ENCODE measurements around the gene ZNF71.
"Not testable (repeated sequence)": the region's sequence is repeated elsewhere in the genome, so short reads cannot be mapped to it uniquely, and the experiment has no call there.

The ZNF71 gene

DNA sequence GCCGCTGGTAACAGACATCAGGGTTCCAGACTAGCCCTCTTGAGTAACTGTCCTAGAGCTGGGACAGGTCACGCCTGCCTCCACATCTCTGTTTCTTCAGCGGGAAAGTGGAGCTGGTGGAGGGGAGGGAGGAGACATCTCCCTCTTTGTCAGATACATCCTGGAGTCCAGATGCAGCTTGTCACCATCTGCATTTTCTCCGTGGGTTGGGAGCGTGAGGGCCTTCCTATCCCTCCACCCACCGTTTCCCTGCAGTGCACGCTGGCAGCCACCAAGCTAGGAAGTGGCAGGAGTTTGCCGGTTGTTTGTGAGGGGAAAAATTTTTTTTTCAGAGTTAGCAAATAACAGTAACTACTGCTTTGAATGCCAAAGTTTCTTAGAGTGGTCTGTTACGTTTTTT is 27.9 kb downstream of the ZNF71 start:
- no peak for DNase-seq

DNA sequence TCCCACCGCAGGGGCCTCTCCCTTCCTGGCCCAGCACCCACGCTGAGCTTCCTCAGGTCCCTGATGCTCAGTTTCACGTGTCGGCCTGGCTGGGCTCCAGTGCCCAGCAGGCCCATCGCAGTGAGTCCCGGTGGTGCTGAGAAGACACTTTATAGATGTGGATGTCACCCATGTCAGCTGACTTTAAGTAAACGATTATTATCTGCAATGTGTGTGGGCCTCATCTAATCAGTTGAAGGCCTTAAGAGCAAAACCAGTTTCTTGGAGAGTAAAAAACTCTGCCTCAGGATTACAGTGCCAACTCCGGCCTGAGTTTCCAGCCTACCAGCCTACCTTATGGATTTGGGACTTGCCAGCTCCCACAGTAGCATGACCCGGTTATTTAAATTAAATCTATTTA is 30.6 kb downstream of the ZNF71 start:
- no peak for DNase-seq

DNA sequence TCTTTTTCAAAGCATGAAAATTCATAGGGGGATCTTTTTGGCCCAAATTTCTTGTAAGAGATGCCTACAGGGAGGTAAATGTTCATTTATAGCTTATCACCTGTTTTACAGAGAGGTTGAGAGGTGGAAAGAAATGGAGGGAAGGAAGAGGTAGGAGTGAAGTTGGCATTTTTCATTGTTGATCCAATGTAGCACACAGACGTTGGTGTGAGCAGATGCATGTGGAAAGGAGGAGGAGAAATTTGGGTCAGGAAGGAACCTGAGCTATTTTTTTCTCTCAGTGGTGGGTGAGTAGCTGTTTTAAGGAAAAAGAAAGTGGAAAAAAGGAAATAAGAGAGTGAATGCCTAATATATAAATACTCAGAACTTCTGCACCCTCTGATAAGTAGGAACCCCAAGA is 37.9 kb downstream of the ZNF71 start:
- no peak for DNase-seq

DNA sequence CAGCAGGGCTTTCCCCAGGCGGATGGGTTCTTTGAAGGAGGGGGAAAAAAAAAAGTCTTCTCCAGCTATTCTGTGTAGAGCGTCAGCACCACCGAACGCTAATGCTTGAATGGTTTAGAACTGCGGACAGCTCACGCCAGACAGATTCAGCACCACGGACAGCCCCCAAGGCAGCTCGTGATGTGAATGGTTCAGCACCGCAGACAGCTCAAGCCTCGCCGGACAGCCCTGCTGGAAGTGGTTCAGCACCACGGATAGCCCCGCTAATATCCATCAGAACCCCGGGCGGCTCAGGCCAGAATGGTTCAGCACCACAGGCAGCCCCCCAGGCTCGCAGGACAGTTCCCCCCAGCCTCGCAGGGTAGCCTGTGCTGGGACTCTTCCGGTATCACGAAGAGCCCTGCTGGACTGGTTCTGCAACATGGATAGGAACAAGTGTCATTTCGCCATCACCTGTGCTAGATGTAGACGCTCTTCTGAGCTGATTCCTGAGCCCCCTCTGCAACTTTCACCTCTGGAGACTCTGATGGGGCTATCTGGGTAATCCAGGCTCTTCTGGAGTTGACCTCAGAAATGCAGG is 43.0 kb downstream of the ZNF71 start:
- peak in 1 of 2 experiments; percentile 4 for DNase-seq

DNA sequence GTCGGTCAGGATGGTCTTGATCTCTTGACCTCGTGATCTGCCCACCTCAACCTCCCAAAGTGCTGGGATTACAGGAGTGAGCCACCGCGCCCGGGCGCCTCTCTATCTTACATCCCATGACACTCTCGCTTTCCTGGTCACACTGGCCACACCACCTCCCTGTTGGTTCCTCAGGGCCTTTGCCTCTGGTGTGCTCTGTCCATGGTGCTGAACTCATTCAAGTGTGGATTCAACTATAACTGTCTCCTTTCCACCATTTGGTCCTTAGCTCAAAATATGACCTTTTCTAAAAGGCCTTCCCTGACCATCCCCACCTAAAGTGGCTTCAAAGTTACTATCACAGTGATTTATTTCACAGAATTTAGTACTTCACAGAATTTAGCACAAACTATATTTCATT is 44.1 kb downstream of the ZNF71 start:
- no peak for DNase-seq

DNA sequence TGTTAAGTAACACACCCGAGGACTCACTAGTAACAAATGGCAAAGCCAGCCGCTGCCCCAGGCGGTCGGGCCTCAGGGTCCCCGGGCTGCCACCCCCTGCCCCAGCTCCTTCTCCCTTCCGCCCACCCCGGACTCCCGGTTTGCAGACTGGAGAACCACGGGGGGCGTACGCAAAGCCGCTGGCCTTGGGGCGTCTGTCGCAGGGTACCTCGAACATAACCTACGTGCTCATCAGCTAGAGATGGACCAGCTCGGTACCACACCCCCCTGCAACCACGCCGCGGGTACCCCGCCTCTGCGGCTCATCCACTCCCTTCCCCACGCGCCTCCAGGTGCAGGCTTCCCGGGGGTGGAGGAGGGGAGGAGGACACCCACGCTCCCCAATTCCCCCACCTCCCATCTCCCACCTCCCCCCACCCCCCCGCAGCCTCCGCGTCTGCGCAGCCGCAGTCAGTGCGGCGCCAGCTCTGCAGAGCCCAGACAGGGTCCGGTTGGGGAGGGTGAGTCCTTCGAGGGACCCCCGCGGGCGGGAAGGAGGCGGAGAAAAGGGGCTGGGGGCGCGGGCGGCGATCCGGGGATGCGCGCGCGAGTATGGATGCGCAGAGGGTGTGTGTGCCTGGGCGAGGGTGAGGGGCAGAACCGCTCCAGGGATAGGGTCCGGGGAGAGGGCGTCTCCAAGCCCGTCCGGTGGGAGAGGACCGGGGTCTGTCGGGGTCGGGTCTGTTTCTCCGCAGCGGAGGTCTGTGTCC is 47.8 kb downstream of the ZNF71 start, which contains the start of gene SMIM17:
TSS of gene SMIM17 (plus strand) at position 449 of the 749 bp plus-strand sequence. CDS start 2,509 bp downstream, outside the sequence.
- no peak for DNase-seq

DNA sequence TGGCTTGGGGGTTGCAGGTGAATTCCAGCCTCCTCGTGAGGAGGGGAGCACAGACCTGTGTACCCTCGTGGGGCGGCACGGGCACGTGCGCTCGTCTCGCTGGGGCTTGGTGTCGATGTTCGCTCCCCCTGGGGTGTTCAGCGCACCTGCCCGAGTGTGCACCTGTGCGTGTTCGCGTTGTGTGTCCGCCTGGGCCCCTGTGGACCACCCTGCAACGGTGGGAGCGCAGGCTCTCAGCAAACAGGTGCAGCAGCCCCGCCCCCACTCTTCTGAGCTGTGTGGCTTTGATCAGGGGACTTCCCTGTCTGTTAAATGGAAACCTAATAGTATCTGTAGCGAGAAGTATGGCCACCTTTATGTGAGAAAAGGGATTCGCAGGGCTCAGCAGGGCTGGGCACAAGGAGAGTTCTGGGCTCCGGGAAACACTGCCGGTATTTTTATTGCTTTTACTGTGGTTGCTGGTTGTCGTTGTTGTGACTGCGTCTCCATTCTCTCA is 48.4 kb downstream of the ZNF71 start:
- no peak for DNase-seq

DNA sequence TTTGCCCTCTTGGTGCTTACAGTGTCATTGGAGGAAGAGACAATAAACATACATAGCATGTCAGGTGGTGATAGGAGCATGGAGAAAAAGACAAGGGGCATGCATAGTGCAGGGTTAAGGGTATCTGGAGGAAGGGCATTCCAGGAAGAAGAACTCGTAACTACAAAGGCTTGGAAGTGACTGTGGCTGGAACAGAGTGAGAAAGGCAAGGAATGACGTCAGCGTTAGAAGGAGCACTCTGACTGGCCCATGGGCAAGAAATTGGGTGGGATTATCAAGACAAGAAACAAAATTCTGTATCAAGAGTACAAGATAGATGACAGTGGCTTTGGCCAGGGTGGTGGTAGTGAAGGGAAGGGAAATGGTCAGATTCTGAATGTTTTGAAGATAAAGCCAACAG is 59.0 kb downstream of the ZNF71 start:
- DNase-seq: no peak

DNA sequence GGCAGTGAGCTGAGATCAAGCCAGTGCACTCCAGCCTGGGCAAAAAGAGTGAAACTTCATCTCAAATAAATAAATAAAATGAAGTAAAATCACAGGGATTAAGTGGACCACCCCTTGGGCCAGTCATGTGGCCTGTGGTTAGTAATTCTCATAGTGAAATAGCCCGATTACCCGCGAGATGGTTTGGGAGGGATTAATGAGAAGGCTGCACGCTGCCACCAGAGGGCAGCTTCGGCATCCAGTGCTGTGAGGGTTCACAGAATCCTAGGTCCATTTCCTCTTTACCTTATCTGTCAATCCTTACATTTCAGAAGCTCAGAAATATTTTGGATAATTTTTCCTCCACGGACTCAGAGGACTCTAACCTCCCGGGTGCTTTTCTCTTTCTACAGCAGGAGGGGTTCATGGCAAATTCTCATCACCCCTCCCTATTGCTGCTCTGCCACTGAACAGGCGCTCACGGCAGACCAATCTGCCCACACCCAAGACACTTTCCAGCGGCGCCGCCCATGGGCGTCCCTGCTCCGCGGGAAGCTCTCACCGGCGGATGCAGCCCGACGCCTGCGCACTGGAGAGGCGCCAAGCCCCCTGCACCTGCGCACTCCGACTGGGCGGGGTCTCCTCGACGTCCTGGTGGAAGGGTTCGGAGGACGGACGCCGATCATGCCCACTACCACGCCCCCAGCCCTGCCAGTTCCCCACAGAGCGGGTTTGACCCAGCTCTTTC is 65.4 kb downstream of the ZNF71 start:
- no peak for DNase-seq

DNA sequence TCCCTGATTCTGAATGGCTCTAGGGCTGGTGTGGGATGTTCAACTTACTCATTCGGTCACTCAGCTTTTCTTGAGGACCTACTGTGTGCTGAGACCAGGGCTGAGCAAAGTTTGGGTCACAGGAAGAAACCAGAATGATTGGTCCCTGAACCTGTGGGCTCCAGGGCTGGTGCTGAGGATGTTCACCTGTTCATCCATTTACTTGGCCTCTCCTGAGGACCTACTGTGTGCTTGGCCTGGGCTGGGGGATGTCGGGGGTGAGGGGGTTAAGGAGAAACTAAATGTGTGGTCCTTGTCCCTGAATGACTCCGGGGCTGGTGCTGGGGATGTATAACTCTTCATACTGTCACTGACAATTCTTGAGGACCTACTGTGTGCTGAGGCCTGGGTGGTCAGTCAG is 66.1 kb downstream of the ZNF71 start:
- no peak for DNase-seq

DNA sequence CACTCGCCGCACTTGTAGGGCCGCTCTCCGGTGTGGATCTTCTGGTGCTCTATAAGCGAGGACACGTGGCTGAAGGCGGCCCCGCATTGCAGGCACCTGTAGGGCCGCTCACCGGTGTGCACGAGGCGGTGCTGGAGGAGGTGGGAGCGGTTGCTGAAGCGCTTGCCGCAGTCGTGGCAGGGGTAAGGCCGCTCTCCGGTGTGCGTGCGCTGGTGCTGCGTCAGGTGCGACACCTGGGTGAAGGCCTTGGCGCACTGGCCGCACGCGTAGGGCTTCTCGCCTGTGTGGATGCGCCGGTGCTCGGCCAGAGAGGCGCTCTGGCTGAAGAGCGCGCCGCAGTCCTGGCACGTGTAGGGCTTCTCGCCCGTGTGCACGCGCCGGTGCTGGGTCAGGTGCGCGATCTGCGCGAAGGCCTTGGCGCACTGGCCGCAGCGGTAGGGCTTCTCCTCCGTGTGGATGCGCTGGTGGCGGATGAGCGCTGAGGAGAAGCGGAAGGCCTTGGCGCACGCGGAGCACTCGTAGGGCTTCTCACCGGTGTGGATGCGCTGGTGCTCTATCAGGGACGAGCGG is 68.9 kb downstream of the ZNF71 start:
- DNase-seq: no peak

DNA sequence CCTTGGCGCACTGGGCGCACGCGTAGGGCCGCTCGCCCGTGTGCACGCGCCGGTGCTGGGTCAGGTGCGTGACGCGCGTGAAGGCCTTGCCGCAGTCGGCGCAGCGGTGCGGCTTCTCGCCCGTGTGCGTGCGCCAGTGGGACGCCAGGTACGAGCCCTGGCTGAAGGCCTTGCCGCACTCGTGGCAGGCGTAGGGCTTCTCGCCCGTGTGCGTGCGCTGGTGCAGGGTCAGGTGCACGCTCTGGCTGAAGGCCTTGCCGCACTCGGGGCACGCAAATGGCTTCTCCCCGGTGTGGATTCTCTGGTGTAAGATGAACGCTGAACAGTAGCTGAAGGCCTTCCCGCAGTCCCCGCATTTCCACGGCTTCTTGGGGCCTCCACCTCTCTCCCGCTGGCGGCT is 69.4 kb downstream of the ZNF71 start:
- no peak for DNase-seq

DNA sequence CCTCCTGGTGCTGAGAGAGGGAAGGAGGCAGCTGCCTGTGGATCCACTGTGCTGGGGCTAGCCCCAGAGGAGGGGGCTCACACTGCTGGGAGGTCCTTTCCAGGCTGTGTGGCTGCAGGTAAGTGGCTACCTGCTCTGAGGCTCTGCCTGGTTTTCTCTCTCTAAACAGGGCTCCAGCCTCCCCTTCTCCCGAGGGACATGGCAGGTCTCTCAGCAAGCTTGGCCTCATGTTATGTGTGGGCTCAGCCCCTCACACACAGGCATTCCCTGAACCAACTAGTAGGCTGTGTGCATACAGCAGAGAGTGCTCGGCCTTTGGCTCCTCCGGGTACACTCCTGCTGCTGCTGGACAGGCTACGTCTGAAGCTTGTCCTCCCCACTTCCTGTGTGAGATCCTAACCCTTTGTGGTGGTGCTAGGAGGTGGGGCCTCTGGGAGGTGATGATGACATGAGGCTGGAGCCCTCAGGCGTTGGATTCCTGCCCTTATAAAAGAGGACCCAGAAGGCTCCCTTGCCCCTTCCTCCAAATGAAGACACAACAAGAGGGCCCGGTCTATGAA is 72.3 kb downstream of the ZNF71 start:
- no peak for DNase-seq

DNA sequence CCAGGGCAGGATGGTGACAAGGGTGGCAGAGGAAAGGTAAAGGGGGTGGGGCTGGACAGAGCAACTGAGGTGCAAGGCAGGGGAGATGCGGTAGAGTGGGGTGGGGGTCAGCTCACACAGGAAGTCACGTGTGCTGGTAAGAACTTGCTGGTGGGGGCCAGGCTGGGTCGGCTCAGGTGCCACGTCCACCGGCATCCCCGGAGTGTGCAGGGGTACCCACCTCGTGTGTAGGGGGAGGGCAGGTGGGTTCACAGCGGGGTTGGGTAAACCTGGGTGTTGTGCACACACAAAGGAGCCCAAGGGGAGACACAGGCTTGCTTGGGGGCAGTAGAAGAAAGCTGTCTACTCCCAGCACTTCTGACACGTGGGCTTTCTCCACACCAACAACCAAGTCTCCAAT is 73.6 kb downstream of the ZNF71 start:
- no peak for DNase-seq

DNA sequence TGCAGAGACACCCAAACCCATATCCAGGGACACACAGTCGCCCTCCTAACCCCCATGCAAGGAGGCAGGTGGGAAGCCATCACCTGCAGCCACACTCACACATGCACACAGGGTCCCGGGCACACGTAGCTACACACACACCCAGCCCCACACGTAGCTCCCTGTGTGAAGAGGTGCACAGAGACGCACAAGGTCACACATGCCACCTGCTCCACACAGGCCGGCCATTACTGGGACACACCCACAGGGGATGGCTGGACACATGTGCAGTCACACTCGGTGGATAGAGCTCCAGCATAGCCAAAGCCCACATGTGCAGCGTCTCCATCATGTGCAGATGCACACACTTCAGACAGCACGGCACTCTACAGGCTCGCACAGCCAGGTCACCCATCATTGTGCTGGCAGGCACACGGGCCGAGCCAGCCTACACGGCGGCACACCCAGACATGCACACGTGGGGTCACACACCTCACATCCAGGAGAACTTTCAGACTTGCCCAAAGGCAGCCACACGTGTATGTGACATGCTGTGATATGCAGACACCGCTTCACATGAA is 75.4 kb downstream of the ZNF71 start:
- no peak for DNase-seq

DNA sequence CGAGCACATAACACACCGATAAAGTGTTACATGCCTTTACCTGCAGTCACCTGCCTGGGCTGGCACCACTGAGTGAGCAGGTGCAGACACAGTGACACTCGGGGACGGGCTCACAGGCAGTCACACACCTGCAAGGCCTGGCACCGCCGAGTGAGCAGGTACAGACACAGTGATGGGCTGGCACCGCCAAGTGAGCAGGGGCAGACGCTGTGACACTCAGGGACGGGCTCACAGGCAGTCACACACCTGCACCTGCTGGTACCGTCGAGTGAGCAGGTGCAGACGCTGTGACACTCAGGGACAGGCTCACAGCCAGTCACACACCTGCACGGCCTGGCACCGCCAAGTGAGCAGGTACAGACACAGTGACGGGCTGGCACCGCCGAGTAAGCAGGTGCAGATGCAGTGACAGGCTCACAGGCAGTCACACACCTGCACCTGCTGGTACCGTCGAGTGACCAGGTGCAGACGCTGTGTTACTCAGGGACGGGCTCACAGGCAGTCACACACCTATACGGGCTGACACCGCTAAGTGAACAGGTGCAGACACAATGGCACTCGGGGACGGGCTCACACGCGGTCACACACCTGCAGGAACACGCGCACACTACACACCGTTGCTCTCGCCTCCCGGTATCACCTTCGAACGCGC is 76.0 kb downstream of the ZNF71 start:
- DNase-seq: no peak

DNA sequence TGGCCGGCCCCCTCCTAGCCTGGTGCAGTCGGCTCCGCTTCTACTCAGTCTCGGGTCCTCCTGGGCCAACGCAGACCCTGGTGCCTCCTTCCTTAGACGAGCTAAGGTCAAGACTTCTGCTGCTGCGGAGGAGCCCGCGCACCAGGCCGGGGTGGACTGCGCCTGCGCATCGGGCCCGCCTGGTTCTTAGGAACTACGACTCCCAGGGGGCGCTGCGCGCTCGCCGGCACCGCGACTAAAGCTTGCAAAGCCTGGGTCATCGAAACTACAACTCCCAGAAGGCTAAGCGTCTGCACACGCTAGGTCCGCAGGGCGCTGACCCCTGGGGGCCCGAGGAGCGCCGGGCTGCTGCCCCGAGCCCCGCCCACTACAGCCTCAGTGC is 76.5 kb downstream of the ZNF71 start, which contains the start of gene ZNF835:
TSS of gene ZNF835 (minus strand) at position 145 of the 382 bp plus-strand sequence. CDS start 6,559 bp downstream, outside the sequence.
- peak in 1 of 2 experiments; percentile 17 for DNase-seq

DNA sequence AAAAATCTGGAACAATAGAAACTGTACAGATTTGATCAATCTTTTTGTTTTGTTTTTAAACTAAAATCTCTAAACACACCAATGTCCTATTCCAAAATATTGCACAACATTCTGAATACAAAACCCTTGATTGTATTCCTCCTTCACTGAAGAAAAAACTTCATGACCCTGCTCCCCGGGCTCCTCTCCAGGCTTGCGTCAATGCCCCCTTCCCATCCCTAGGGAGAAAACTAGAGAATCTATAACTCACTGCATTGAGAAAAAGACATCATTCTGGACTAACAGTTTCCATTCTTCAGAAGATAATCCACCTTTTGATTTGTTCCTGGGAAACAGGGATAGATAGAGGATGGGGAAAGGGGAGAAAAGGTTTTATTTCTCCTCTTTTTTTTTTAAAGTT is 77.5 kb downstream of the ZNF71 start:
- not testable (repeated sequence) for DNase-seq
